A549 (cell line): ENCODE measurements around the gene CCDC70. TPM values are rescaled to one million over a fixed set of nuclear protein-coding genes. Genes with fewer than 3 reads are reported as not detected.

Experiments
- ATAC-seq, 2 experiments: fragments of 200-7000 bp in 1 of 2; fragments of >200 bp in 1 of 2; cut with Nextera tagmentation in 1 of 2; cut with Tn5 transposase in 1 of 2; 3 replicates each; pipeline versions ENCODE4 v1.8.0 to v1.9.1; 2018 to 2020; ENCODE audit warnings: mild to moderate bottlenecking in 1 of 2, moderate library complexity in 1 of 2
- CTCF ChIA-PET: fragments of 300-600 bp; sonication (Branson Sonifier 250); formaldehyde crosslinking; extraction: SDS; loops from one replicate; lab custom pipeline; 2021; ENCODE audit warnings: antibody characterized with exemption, inconsistent platforms; lab: Yijun Ruan, JAX
- POLR2A ChIA-PET: fragments of 350-600 bp; formaldehyde crosslinking; extraction: SDS; loops from one replicate; lab custom pipeline; 2021; ENCODE audit warnings: antibody characterized with exemption, inconsistent platforms; lab: Yijun Ruan, JAX
- DNase-seq, 2 experiments: peaks; one replicate each; pipeline versions ENCODE4 v3.0.0 to v3.0.0-alpha.2; 2011 to 2016; ENCODE audit warnings: low read depth in 1 of 2, low spot score in 1 of 2
- FAIRE-seq: peaks from 2 replicates; lab custom pipeline; 2011; peaks lifted over from hg19 to GRCh38; lab: Jason Lieb, UNC
- H3K27ac ChIP-seq, 2 experiments: fragments of >200 bp; sonication (Bioruptor Twin); formaldehyde crosslinking; 3 replicates each; pipeline ENCODE4 v1.5.1; 2016 to 2017
- H3K4me1 ChIP-seq: fragments of >200 bp; sonication (Bioruptor Twin); formaldehyde crosslinking; 3 replicates; pipeline ENCODE4 v1.6.1; 2016
- H3K4me2 ChIP-seq: fragments of >200 bp; sonication (Bioruptor Twin); formaldehyde crosslinking; 3 replicates; pipeline ENCODE4 v1.6.1; 2016
- H3K4me3 ChIP-seq: fragments of >200 bp; sonication (Bioruptor Twin); formaldehyde crosslinking; 3 replicates; pipeline ENCODE4 v1.5.1; 2016
- H3K9me3 ChIP-seq: fragments of >200 bp; sonication (Bioruptor Twin); formaldehyde crosslinking; 3 replicates; pipeline ENCODE4 v1.6.1; 2016
- BCL3 ChIP-seq: fragments of >200 bp; sonication (Bioruptor Twin); formaldehyde crosslinking; IDR thresholded peaks from 3 replicates; pipeline ENCODE4 v1.6.1; 2016
- CBX2 ChIP-seq: fragments of 200-600 bp; sonication (generic); IDR thresholded peaks from 2 replicates; pipeline ENCODE4 v1.6.1; 2016; ENCODE audit warnings: low read depth, mild to moderate bottlenecking, borderline replicate concordance
- CBX8 ChIP-seq: fragments of 200-600 bp; sonication (generic); IDR thresholded peaks from 2 replicates; pipeline ENCODE4 v1.6.1; 2016
- CHD4 ChIP-seq: fragments of 200-600 bp; sonication (generic); IDR thresholded peaks from 2 replicates; pipeline ENCODE4 v1.6.1; 2016; ENCODE audit warnings: antibody characterized with exemption, mild to moderate bottlenecking, borderline replicate concordance
- EHF ChIP-seq: fragments of 250-450 bp; sonication (Bioruptor Pico); IDR thresholded peaks from 2 replicates; pipeline ENCODE4 v1.5.0; 2020; ENCODE audit warnings: mild to moderate bottlenecking
- ELK1 ChIP-seq: fragments of 150-350 bp; IDR thresholded peaks from 2 replicates; pipeline ENCODE4 v1.6.1; 2014; ENCODE audit warnings: low read depth, mild to moderate bottlenecking, low read length
- EP300 ChIP-seq, 2 experiments: fragments of >200 bp; sonication (Bioruptor Twin); formaldehyde crosslinking; IDR thresholded peaks; 2 replicates in 1 of 2; 3 replicates in 1 of 2; pipeline ENCODE4 v1.6.1; 2016 to 2017
- FOSB ChIP-seq: fragments of 250-450 bp; sonication (Bioruptor Pico); IDR thresholded peaks from 2 replicates; pipeline ENCODE4 v1.5.0; 2020; ENCODE audit warnings: mild to moderate bottlenecking, moderate library complexity
- FOXS1 ChIP-seq: fragments of 250-450 bp; sonication (Bioruptor Pico); IDR thresholded peaks from 2 replicates; pipeline ENCODE4 v1.5.0; 2020; ENCODE audit warnings: mild to moderate bottlenecking, moderate library complexity
- GATA3 ChIP-seq: IDR thresholded peaks from 2 replicates; pipeline ENCODE4 v1.6.1; 2012; ENCODE audit warnings: borderline replicate concordance
- HES2 ChIP-seq: fragments of >200 bp; sonication (Bioruptor Twin); formaldehyde crosslinking; IDR thresholded peaks from 2 replicates; pipeline ENCODE4 v1.6.1; 2016
- HOXA7 ChIP-seq: fragments of 250-450 bp; sonication (Bioruptor Pico); IDR thresholded peaks from 2 replicates; pipeline ENCODE4 v1.5.0; 2020; ENCODE audit warnings: mild to moderate bottlenecking, moderate library complexity
- HOXB5 ChIP-seq: fragments of 250-450 bp; sonication (Bioruptor Pico); IDR thresholded peaks from 2 replicates; pipeline ENCODE4 v1.5.0; 2020; ENCODE audit warnings: mild to moderate bottlenecking, moderate library complexity
- KDM5A ChIP-seq: fragments of 200-600 bp; sonication (generic); IDR thresholded peaks from 2 replicates; pipeline ENCODE4 v1.6.1; 2016; ENCODE audit warnings: antibody characterized with exemption, mild to moderate bottlenecking
- MAFK ChIP-seq: fragments of 450-650 bp; IDR thresholded peaks from 2 replicates; pipeline ENCODE4 v1.6.1; 2014; ENCODE audit not compliant: partially characterized antibody
- MYC ChIP-seq: IDR thresholded peaks from 2 replicates; pipeline ENCODE4 v1.6.1; 2012; ENCODE audit warnings: mild to moderate bottlenecking, inconsistent platforms, low read length, improper control_type of control experiment, borderline replicate concordance
- NR3C1 ChIP-seq: fragments of >200 bp; sonication (Bioruptor Twin); formaldehyde crosslinking; IDR thresholded peaks from 3 replicates; pipeline ENCODE4 v1.6.1; 2017
- RAD21 ChIP-seq, 2 experiments: fragments of >200 bp in 1 of 2; sonication (Bioruptor Twin) in 1 of 2; formaldehyde crosslinking in 1 of 2; IDR thresholded peaks in 1 of 2; conservative IDR thresholded peaks in 1 of 2; 2 replicates in 1 of 2; 3 replicates in 1 of 2; pipeline ENCODE4 v1.6.1; 2012 to 2018; ENCODE audit warnings: inconsistent platforms in 1 of 2
- ZC3H11A ChIP-seq: fragments of 450-650 bp; IDR thresholded peaks from 2 replicates; pipeline ENCODE4 v1.6.1; 2014; ENCODE audit warnings: antibody characterized with exemption, mild to moderate bottlenecking
- ZFP36 ChIP-seq: fragments of 450-650 bp; IDR thresholded peaks from 2 replicates; pipeline ENCODE4 v1.6.1; 2014; ENCODE audit warnings: borderline replicate concordance; ENCODE audit not compliant: partially characterized antibody
- WGBS: methylation state at CpG from one replicate; pipeline ENCODE4 v1.1.6; 2017; ENCODE audit errors: missing lambda C conversion rate; 5-methylcytosine and 5-hydroxymethylcytosine counted together
- polyA plus RNA-seq, 4 experiments: library from polyadenylated mRNA; depleted of rRNA in 3 of 4; stranded (reverse); fragments of >200 nt; fragmentation: RNase III in 1 of 4; extraction: RNeasy Plus Mini Kit Qiagen cat#74134 plus additional on column Dnase treatment in 1 of 4; gene quantifications; 2 replicates in 3 of 4; 3 replicates in 1 of 4; pipeline ENCODE4 v1.2.3, GENCODE V29; 2011 to 2017
- TF ChIP-seq, protein P1 (sequence below): IDR thresholded peaks from 2 replicates; pipeline ENCODE4 v1.6.1; 2012; ENCODE audit warnings: low read depth, borderline replicate concordance
- TF ChIP-seq, protein P2 (sequence below): fragments of >200 bp; sonication (Bioruptor Twin); formaldehyde crosslinking; IDR thresholded peaks from 3 replicates; pipeline ENCODE4 v1.5.1; 2016

Gene CCDC70
- polyA plus RNA-seq, 2 of the 4 experiments (the other 2 are of a cell fraction): not detected

DNA sequence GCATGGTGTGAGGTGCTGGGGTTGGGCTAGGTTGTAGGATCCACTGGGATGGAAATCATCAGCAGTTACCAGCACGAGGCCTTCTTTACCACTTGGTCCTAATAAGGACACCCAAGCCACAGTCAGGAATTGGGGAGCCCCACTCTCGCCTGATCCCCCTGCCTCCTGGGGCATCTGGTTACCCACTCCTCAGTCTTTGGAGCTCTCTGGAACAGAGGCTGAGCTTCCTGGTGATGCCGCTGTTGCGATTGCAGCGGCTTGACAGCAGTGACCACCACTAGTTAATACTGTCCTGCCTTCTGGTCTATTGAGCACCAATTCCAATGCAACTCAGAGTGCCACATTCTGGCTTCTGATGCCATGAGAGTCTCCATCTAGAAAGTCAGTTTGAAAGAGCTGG is 30.2 kb upstream of the CCDC70 start:
- no peak for ATAC-seq
- POLR2A ChIA-PET: no interaction called here
- FAIRE-seq: no peak
- 55% methylated on average over 4 of the region's 5 CpGs for WGBS
- Histone ChIP-seq H3K4me1 (no peaks in the 10 kb centered on the region), H3K9me3 (no peaks in the 10 kb centered on the region), H3K27ac (no peak overlapping the region), H3K4me2 (no peak overlapping the region), H3K4me3 (no peak overlapping the region)
- TF ChIP-seq ZC3H11A (no peak), CBX8 (no peak), BCL3 (no peak), EHF (CRISPR knock-in tag) (no peak), RAD21 (conservative IDR thresholded peaks at IDR 0.05 in 1 of 2, IDR thresholded peaks at IDR 0.05 in 1 of 2) (no peak), ZFP36 (no peak), NR3C1 (no peak), GATA3 (no peak), HOXB5 (no peak)
- CTCF ChIA-PET: interaction anchor here (1.2 to 2.9 kb wide), 3 partner anchors 11 to 16 kb away, joined by 3 to 18 read pairs (median 6); partner anchors contain the start of gene TMEM272
- no peak for DNase-seq

DNA sequence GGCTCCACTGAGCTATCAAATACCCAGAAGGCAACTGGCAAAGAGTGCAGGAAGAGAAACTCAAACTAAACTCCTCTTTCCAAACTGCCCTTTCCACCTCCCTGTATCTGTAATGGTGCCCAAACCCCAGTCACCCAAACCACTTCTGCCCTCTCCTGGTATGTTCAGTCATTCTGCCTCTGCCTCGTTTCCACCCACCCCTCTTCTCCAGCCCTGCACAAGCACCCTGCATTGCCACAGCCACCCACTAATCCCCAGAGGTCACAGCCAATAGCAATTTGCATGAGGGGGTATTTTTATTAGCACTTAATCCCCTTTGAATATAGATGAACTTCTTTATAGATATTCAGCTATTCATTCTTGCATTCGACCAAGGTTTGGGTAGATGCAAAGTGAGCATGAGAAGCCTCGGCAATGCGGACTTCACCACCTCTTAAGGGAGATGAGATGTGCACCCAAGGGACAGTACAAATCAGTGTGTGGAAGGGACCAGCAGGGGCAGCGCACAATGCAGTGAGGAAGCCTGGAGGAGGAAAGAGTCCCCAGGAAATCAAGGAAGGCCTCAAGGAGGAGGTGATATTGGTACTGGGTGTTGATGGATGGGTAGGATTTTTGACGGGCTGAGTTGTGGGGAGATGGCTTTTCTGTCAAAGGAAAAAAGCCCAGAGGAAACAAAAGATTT is 29.2 kb upstream of the CCDC70 start:
- TF ChIP-seq ZFP36: peak; percentile 89
- no peak for TF ChIP-seq EP300 (IDR thresholded peaks at IDR 0.05)
- TF ChIP-seq MYC: no peak
- peak; percentile 29 to 53; a peak in 4 of 5 replicates for TF ChIP-seq RAD21 (conservative IDR thresholded peaks at IDR 0.05 in 1 of 2, IDR thresholded peaks at IDR 0.05 in 1 of 2)
- TF ChIP-seq FOSB (CRISPR knock-in tag): no peak
- TF ChIP-seq, protein P1, sequence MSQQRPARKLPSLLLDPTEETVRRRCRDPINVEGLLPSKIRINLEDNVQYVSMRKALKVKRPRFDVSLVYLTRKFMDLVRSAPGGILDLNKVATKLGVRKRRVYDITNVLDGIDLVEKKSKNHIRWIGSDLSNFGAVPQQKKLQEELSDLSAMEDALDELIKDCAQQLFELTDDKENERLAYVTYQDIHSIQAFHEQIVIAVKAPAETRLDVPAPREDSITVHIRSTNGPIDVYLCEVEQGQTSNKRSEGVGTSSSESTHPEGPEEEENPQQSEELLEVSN: no peak
- TF ChIP-seq, protein P2, sequence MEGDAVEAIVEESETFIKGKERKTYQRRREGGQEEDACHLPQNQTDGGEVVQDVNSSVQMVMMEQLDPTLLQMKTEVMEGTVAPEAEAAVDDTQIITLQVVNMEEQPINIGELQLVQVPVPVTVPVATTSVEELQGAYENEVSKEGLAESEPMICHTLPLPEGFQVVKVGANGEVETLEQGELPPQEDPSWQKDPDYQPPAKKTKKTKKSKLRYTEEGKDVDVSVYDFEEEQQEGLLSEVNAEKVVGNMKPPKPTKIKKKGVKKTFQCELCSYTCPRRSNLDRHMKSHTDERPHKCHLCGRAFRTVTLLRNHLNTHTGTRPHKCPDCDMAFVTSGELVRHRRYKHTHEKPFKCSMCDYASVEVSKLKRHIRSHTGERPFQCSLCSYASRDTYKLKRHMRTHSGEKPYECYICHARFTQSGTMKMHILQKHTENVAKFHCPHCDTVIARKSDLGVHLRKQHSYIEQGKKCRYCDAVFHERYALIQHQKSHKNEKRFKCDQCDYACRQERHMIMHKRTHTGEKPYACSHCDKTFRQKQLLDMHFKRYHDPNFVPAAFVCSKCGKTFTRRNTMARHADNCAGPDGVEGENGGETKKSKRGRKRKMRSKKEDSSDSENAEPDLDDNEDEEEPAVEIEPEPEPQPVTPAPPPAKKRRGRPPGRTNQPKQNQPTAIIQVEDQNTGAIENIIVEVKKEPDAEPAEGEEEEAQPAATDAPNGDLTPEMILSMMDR: peak; percentile 15; the same call in 1 of the 3 replicates
- no peak for TF ChIP-seq CBX8
- no peak for TF ChIP-seq HOXA7 (CRISPR knock-in tag)
- H3K4me3 ChIP-seq: no peak overlapping the region
- WGBS: 56% methylated on average over 6 of the region's 6 CpGs
- POLR2A ChIA-PET: no interaction called here
- H3K9me3 ChIP-seq: no peaks in the 10 kb centered on the region
- no peak overlapping the region for H3K4me2 ChIP-seq
- no peak overlapping the region for H3K27ac ChIP-seq
- no peaks in the 10 kb centered on the region for H3K4me1 ChIP-seq
- ATAC-seq: peak; percentile 58 to 88; a peak in 3 of 6 replicates
- CTCF ChIA-PET: interaction anchor here (0.6 to 2.9 kb wide), 7 partner anchors 12 to 295 kb away, joined by 3 to 18 read pairs (median 3); partner anchors contain the start of gene TMEM272
- DNase-seq: peak; percentile 20 to 21
- FAIRE-seq: no peak

DNA sequence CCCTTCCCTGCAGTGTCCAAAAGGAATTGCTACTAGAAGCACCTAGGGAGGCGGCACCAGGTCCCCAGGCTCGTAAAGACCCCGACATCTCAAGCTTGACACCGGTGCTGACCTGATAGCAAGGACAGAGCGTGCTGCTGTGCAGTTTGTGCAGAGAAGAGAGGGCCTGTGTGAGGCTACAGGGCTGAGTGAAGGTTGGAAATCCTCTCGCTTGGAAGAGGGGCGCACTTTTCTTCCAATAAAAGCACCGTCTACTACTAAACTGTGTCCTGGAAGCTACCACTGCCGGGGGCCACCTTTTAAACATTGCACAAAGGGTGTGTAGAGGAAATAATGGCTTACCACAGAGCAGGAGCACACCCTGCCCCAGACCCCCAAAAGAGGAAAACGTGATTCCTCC is 27.8 kb upstream of the CCDC70 start:
- no peak for TF ChIP-seq EP300 (IDR thresholded peaks at IDR 0.05)
- TF ChIP-seq FOXS1: no peak
- TF ChIP-seq HES2: no peak
- TF ChIP-seq ELK1: no peak
- TF ChIP-seq CHD4: no peak
- TF ChIP-seq MAFK: no peak
- no peak for TF ChIP-seq ZFP36
- TF ChIP-seq, protein P1: no peak
- TF ChIP-seq KDM5A: no peak
- TF ChIP-seq CBX2: no peak
- TF ChIP-seq EHF (CRISPR knock-in tag): no peak
- ChIA-PET POLR2A (no interaction called here), CTCF (interaction anchor here (1.0 to 1.2 kb wide), 2 partner anchors 18 to 294 kb away, joined by 3 to 5 read pairs; no protein-coding TSS in a partner anchor)
- FAIRE-seq (no peak), DNase-seq (no peak), ATAC-seq (no peak)
- Histone ChIP-seq H3K27ac (no peak overlapping the region), H3K4me3 (no peak overlapping the region), H3K9me3 (no peaks in the 10 kb centered on the region), H3K4me2 (no peak overlapping the region), H3K4me1 (no peaks in the 10 kb centered on the region)
- 51% methylated on average over 10 of the region's 10 CpGs for WGBS
